Osteoblast (primary cell): ENCODE data around the gene DNAJC16. TPM values are rescaled to one million over a fixed set of nuclear protein-coding genes. Genes with fewer than 3 reads are reported as not detected.

Source experiments
- DNase-seq: peaks from one replicate; pipeline ENCODE4 v3.0.0; 2011; ENCODE audit warnings: low spot score, mixed read lengths; ENCODE audit not compliant: insufficient read length; ENCODE audit errors: missing footprints
- H2AFZ ChIP-seq: 2 replicates; pipeline ENCODE4 v1.6.0; 2011; ENCODE audit warnings: mild to moderate bottlenecking, low read length
- H3K27ac ChIP-seq: 2 replicates; pipeline ENCODE4 v1.5.1; 2011; ENCODE audit warnings: mild to moderate bottlenecking, low read depth, low read length, moderate library complexity
- H3K27me3 ChIP-seq: 2 replicates; pipeline ENCODE4 v1.6.0; 2012; ENCODE audit warnings: mild to moderate bottlenecking, control low read depth, inconsistent platforms, low read length, moderate library complexity; ENCODE audit not compliant: insufficient read depth
- H3K36me3 ChIP-seq: 2 replicates; pipeline ENCODE4 v1.5.1; 2011; ENCODE audit warnings: mild to moderate bottlenecking, low read length, control low read depth, moderate library complexity; ENCODE audit not compliant: insufficient read depth
- H3K4me1 ChIP-seq: 2 replicates; pipeline ENCODE4 v1.5.1; 2011; ENCODE audit warnings: mild to moderate bottlenecking, low read length, control low read depth, moderate library complexity; ENCODE audit not compliant: insufficient read depth
- H3K4me2 ChIP-seq: 2 replicates; pipeline ENCODE4 v1.6.0; 2011; ENCODE audit warnings: mild to moderate bottlenecking, low read length; ENCODE audit not compliant: insufficient read depth
- H3K4me3 ChIP-seq: fragments of 200-600 bp; sonication (generic); 3 replicates; pipeline ENCODE4 v1.5.1; 2012; ENCODE audit warnings: mild to moderate bottlenecking, low read length, inconsistent platforms; ENCODE audit not compliant: insufficient read depth
- H3K79me2 ChIP-seq: 2 replicates; pipeline ENCODE4 v1.6.0; 2012; ENCODE audit warnings: mild to moderate bottlenecking, low read length, control low read depth, inconsistent platforms; ENCODE audit not compliant: insufficient read depth
- H3K9me3 ChIP-seq: 2 replicates; pipeline ENCODE4 v1.5.1; 2011; ENCODE audit warnings: low read depth, low read length, control low read depth
- H4K20me1 ChIP-seq: 2 replicates; pipeline ENCODE4 v1.6.0; 2012; ENCODE audit warnings: mild to moderate bottlenecking, low read length, control low read depth; ENCODE audit not compliant: insufficient read depth
- CTCF ChIP-seq: IDR thresholded peaks from 2 replicates; pipeline ENCODE4 v1.5.1; 2011; ENCODE audit warnings: mild to moderate bottlenecking, low read depth, low read length, moderate library complexity; ENCODE audit errors: extremely low read depth
- total RNA-seq: library from RNA; depleted of rRNA; stranded (reverse); fragments of >200 nt; gene quantifications from 2 replicates; pipeline ENCODE4 v1.2.3, GENCODE V29; 2012

The DNAJC16 gene
- total RNA-seq, 1 donor = 19.2 TPM

GRCh38 chr1:15501208-15502032 is 25.2 kb upstream of the DNAJC16 start:
- H4K20me1 ChIP-seq = no peaks in the 10 kb centered on the region
- H3K4me3 ChIP-seq = no peak overlapping the region
- TF ChIP-seq CTCF = peak; percentile 83
- no peaks in the 10 kb centered on the region for H3K4me1 ChIP-seq
- peak; percentile 92 for DNase-seq
- H3K79me2 ChIP-seq = no peaks in the 10 kb centered on the region
- H3K4me2 ChIP-seq = no peak overlapping the region
- H3K27ac ChIP-seq = no peak overlapping the region
- peaks cover 3% of the 10 kb centered on the region for H3K36me3 ChIP-seq
- no peaks in the 10 kb centered on the region for H3K27me3 ChIP-seq
- no peaks in the 10 kb centered on the region for H3K9me3 ChIP-seq
- no peak overlapping the region for H2AFZ ChIP-seq

- no peak for DNase-seq
- Histone ChIP-seq H3K4me2 (no peak overlapping the region), H3K9me3 (no peaks in the 10 kb centered on the region), H3K27me3 (no peaks in the 10 kb centered on the region), H3K4me1 (no peaks in the 10 kb centered on the region), H2AFZ (no peak overlapping the region), H3K36me3 (peaks cover 3% of the 10 kb centered on the region), H4K20me1 (no peaks in the 10 kb centered on the region), H3K27ac (no peak overlapping the region), H3K4me3 (no peak overlapping the region), H3K79me2 (no peaks in the 10 kb centered on the region)
- no peak for TF ChIP-seq CTCF
Measured at GRCh38 chr1:15504436-15504835, 22.2 kb upstream of the DNAJC16 start.

- no peak overlapping the region for H2AFZ ChIP-seq
- no peak overlapping the region for H3K4me2 ChIP-seq
- no peak for TF ChIP-seq CTCF
- no peak for DNase-seq
- H3K27me3 ChIP-seq = no peaks in the 10 kb centered on the region
- no peaks in the 10 kb centered on the region for H3K9me3 ChIP-seq
- H3K4me3 ChIP-seq = no peak overlapping the region
- H3K4me1 ChIP-seq = peaks cover 6% of the 10 kb centered on the region
- H4K20me1 ChIP-seq = peaks cover 2% of the 10 kb centered on the region
- no peak overlapping the region for H3K27ac ChIP-seq
- no peaks in the 10 kb centered on the region for H3K79me2 ChIP-seq
- H3K36me3 ChIP-seq = peaks cover 3% of the 10 kb centered on the region
Measured at GRCh38 chr1:15506831-15507230, 19.8 kb upstream of the DNAJC16 start.

GRCh38 chr1:15507278-15507677 is 19.4 kb upstream of the DNAJC16 start:
- H4K20me1 ChIP-seq = peaks cover 3% of the 10 kb centered on the region
- H3K36me3 ChIP-seq = peaks cover 3% of the 10 kb centered on the region
- H3K4me2 ChIP-seq = no peak overlapping the region
- no peak for DNase-seq
- no peak overlapping the region for H3K4me3 ChIP-seq
- no peak for TF ChIP-seq CTCF
- no peaks in the 10 kb centered on the region for H3K9me3 ChIP-seq
- H2AFZ ChIP-seq = no peak overlapping the region
- H3K27me3 ChIP-seq = no peaks in the 10 kb centered on the region
- no peak overlapping the region for H3K27ac ChIP-seq
- peaks cover 6% of the 10 kb centered on the region for H3K4me1 ChIP-seq
- H3K79me2 ChIP-seq = no peaks in the 10 kb centered on the region
